ENCODE data around the gene AUH.

Gene AUH

GRCh38 chr9:91285729-91286353, 75.9 kb downstream of the AUH start:
- DNase-seq = no peak

- DNase-seq = no peak
Measured at GRCh38 chr9:91282292-91282691, 79.4 kb downstream of the AUH start.

- no peak for DNase-seq
Measured at GRCh38 chr9:91279296-91280204, 82.2 kb downstream of the AUH start.

GRCh38 chr9:91276513-91276912, 85.2 kb downstream of the AUH start:
- no peak for DNase-seq

GRCh38 chr9:91275655-91276054, 86.1 kb downstream of the AUH start:
- DNase-seq = no peak

GRCh38 chr9:91274949-91275492, 86.7 kb downstream of the AUH start:
- DNase-seq = no peak

- no peak for DNase-seq
Measured at GRCh38 chr9:91273853-91274552, 87.7 kb downstream of the AUH start.

GRCh38 chr9:91271156-91271555, 90.6 kb downstream of the AUH start:
- DNase-seq = no peak

- DNase-seq = no peak
Measured at GRCh38 chr9:91269907-91270491, 91.7 kb downstream of the AUH start.

- DNase-seq = no peak
Measured at GRCh38 chr9:91266448-91266847, 95.3 kb downstream of the AUH start.

- no peak for DNase-seq
Measured at GRCh38 chr9:91265514-91265913, 96.2 kb downstream of the AUH start.

GRCh38 chr9:91261417-91261816, 100.3 kb downstream of the AUH start:
- DNase-seq = no peak

GRCh38 chr9:91259162-91259561, 102.6 kb downstream of the AUH start:
- no peak for DNase-seq

GRCh38 chr9:91258451-91258850, 103.3 kb downstream of the AUH start:
- DNase-seq = no peak

- no peak for DNase-seq
Measured at GRCh38 chr9:91256235-91256634, 105.5 kb downstream of the AUH start.

GRCh38 chr9:91255327-91255726, 106.4 kb downstream of the AUH start:
- DNase-seq = no peak

- no peak for DNase-seq
Measured at GRCh38 chr9:91253488-91253887, 108.2 kb downstream of the AUH start.

- no peak for DNase-seq
Measured at GRCh38 chr9:91248707-91249106, 113.0 kb downstream of the AUH start.

GRCh38 chr9:91247278-91247677, 114.4 kb downstream of the AUH start:
- no peak for DNase-seq

GRCh38 chr9:91246846-91247245, 114.9 kb downstream of the AUH start:
- DNase-seq = no peak

GRCh38 chr9:91245431-91246313, 116.0 kb downstream of the AUH start:
- DNase-seq = no peak

GRCh38 chr9:91243029-91243428, 118.7 kb downstream of the AUH start:
- no peak for DNase-seq

Data from activated gamma-delta T cell (primary cell).